ENCODE results near the gene THUMPD2.

THUMPD2 gene

DNA sequence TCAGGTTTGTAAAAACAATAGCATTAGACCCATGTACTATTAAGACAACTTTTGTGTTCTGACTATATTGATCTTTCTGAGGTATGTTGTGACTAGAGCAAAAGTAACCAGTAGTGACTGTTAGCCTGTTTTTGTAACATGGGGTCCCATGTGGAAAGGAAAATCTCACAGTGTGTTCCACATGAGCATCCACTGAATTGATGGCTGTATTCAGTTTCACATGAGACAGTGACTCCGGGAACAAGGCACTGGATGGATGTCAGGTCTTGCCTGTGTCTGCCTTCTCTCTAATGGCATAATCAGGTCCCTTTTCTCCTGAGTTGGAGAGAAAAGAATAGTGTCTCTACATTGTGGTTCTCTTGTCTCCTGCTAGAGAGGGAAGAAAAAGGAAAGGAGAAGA, 85.8 kb downstream of the THUMPD2 start:
- no peak for DNase-seq

DNA sequence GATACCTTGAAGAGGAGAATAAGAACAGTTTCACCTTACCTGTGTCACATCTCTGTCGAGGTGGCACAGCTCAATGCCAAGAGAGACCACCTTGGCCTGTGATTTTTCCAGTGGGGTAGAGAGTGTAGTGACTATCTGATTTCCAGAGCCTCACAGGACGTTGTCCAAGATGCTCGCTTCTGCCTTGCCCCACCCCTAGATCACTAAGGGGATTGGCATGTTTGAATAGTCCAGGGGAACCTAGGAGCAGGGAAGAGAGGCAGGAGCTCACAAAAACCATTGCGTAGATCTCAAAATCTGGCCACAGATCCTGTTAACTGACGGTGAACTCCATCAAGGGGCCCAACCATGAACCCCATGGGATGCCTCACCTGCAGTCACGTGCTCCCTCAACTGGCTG, 89.2 kb downstream of the THUMPD2 start:
- TF ChIP-seq, protein P1, sequence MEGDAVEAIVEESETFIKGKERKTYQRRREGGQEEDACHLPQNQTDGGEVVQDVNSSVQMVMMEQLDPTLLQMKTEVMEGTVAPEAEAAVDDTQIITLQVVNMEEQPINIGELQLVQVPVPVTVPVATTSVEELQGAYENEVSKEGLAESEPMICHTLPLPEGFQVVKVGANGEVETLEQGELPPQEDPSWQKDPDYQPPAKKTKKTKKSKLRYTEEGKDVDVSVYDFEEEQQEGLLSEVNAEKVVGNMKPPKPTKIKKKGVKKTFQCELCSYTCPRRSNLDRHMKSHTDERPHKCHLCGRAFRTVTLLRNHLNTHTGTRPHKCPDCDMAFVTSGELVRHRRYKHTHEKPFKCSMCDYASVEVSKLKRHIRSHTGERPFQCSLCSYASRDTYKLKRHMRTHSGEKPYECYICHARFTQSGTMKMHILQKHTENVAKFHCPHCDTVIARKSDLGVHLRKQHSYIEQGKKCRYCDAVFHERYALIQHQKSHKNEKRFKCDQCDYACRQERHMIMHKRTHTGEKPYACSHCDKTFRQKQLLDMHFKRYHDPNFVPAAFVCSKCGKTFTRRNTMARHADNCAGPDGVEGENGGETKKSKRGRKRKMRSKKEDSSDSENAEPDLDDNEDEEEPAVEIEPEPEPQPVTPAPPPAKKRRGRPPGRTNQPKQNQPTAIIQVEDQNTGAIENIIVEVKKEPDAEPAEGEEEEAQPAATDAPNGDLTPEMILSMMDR (IDR thresholded peaks at IDR 0.05; ENCODE audit: low read depth, low read length): no peak
- Histone ChIP-seq H3K9me3 (no peaks in the 10 kb centered on the region), H3K4me1 (no peaks in the 10 kb centered on the region; the same call in 1 of the 2 replicates), H3K27me3 (no peaks in the 10 kb centered on the region; the same call in 1 of the 2 replicates), H3K4me3 (ENCODE audit: low read depth, low read length) (no peak overlapping the region), H3K36me3 (no peaks in the 10 kb centered on the region)
- no peak for DNase-seq

More for the DNA sequence above, 85.8 kb downstream of the THUMPD2 start:
- Histone ChIP-seq H3K4me3 (ENCODE audit: low read depth, low read length) (no peak overlapping the region), H3K36me3 (no peaks in the 10 kb centered on the region), H3K4me1 (peaks cover 8% of the 10 kb centered on the region), H3K27me3 (no peaks in the 10 kb centered on the region; the same call in 1 of the 2 replicates), H3K9me3 (no peaks in the 10 kb centered on the region)
- TF ChIP-seq, protein P1 (IDR thresholded peaks at IDR 0.05; ENCODE audit: low read depth, low read length): no peak

DNA sequence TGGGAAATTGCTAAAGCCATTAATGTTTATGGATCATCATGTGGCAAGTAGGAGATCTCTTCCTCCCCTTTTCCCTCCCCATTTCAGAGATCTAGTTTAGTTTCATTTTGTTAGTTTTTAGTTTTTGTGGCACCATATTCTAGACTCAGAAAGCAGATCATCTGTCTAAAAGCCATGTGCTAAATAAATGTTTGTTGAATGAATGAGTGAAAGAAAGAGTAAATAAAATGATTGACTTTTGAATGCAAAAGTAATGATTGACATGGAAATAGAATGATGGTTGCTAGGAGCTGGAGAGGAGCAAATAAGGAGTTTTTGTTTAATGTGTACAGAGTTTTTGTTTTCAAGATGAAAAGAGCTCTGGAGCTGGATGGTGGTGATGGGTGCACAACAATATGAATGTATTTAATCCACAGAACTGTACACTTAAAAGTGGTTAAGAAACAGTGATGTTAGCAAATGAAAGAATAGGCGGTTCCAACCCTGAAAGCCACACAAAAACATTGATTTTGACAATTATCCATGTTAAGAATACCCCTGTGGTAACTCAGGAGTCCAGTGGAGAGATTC, 89.7 kb downstream of the THUMPD2 start:
- TF ChIP-seq, protein P1 (IDR thresholded peaks at IDR 0.05; ENCODE audit: low read depth, low read length): no peak

DNA sequence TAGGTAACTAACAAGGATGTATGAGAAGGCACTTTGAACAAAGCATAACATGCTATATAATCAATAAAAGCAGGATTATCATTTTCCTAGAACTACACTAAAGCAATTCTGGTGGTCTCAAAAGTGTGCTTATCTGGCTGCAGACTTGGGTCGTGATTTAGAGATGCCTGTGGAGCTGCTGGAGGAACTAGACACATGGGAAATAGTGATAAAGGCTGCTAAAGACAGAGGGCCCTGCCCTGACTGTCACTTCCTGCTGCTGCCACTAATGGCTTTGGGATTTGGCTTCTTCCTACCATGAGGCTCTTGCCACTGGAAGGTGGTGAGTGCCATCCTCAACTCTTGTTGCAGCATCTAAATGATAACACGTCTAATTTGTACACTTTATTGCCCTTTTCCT, 90.9 kb downstream of the THUMPD2 start:
- H3K4me3 ChIP-seq (ENCODE audit: low read depth, low read length): no peak overlapping the region
- H3K4me1 ChIP-seq: peaks cover 4% of the 10 kb centered on the region; the same call in 1 of the 2 replicates
- H3K9me3 ChIP-seq: no peaks in the 10 kb centered on the region
- DNase-seq: no peak
- TF ChIP-seq, protein P1 (IDR thresholded peaks at IDR 0.05; ENCODE audit: low read depth, low read length): no peak
- no peaks in the 10 kb centered on the region for H3K36me3 ChIP-seq
- no peaks in the 10 kb centered on the region; the same call in 1 of the 2 replicates for H3K27me3 ChIP-seq

More for the DNA sequence above, 89.7 kb downstream of the THUMPD2 start:
- Histone ChIP-seq H3K36me3 (no peaks in the 10 kb centered on the region), H3K27me3 (no peaks in the 10 kb centered on the region; the same call in 1 of the 2 replicates), H3K4me1 (no peaks in the 10 kb centered on the region; the same call in 1 of the 2 replicates), H3K4me3 (ENCODE audit: low read depth, low read length) (no peak overlapping the region), H3K9me3 (no peaks in the 10 kb centered on the region)
- no peak for DNase-seq

DNA sequence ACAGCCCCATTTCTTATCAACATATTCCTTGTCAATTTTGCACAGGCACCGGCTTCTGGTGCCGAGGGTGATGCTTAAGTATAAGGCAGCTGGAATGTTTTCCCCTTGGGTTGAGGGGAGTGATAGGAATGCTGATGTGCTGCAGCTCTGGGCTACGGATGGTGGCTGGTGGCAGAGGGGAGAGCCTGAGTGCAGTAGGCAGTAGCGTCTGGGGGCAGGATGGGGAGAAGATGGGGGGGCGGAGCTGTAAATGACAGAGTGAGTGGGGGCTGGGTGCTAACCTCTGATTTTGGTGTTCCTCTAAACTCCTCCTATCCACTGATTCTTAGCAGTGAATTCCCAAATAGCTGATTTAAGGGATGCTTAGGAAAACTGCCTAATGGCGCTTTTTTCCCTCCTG, 92.6 kb downstream of the THUMPD2 start:
- peaks cover 4% of the 10 kb centered on the region; the same call in 1 of the 2 replicates for H3K4me1 ChIP-seq
- TF ChIP-seq, protein P1 (IDR thresholded peaks at IDR 0.05; ENCODE audit: low read depth, low read length): no peak
- no peaks in the 10 kb centered on the region for H3K36me3 ChIP-seq
- no peak overlapping the region for H3K4me3 ChIP-seq (ENCODE audit: low read depth, low read length)
- DNase-seq: no peak
- H3K9me3 ChIP-seq: no peaks in the 10 kb centered on the region
- no peaks in the 10 kb centered on the region; the same call in 1 of the 2 replicates for H3K27me3 ChIP-seq
